H7 (cell line): ENCODE data around the gene CDK8. TPM values are rescaled to one million over a fixed set of nuclear protein-coding genes. Genes with fewer than 3 reads are reported as not detected.
"Not testable (repeated sequence)": the region's sequence is repeated elsewhere in the genome, so short reads cannot be mapped to it uniquely, and the experiment has no call there.

ENCODE experiments used
- DNase-seq: peaks from one replicate; pipeline ENCODE4 v3.0.0; 2012
- H3K27me3 ChIP-seq: 2 replicates; pipeline ENCODE4 v1.6.0; 2011; ENCODE audit warnings: mild to moderate bottlenecking, low read length; ENCODE audit not compliant: control insufficient read depth, insufficient read depth
- H3K36me3 ChIP-seq: replicated peaks from 2 replicates; pipeline ENCODE4 v1.5.1; 2011; ENCODE audit warnings: low read length; ENCODE audit not compliant: control insufficient read depth, insufficient read depth
- H3K4me3 ChIP-seq: 2 replicates; pipeline ENCODE4 v1.5.1; 2011; ENCODE audit warnings: low read depth, mild to moderate bottlenecking, control low read depth, low read length, moderate library complexity; ENCODE audit not compliant: insufficient read depth
- total RNA-seq: library from RNA; depleted of rRNA; stranded (reverse); fragments of >200 nt; shearing (Covaris generic); gene quantifications from 2 replicates; pipeline ENCODE4 v1.2.3, GENCODE V29; 2014

The CDK8 gene
- total RNA-seq, 1 experiment from 2014 or later: 28.4 TPM

GRCh38 chr13:26229080-26229615 is 24.8 kb upstream of the CDK8 start:
- Histone ChIP-seq H3K36me3 (no peaks in the 10 kb centered on the region), H3K27me3 (no peaks in the 10 kb centered on the region), H3K4me3 (no peak overlapping the region)
- no peak for DNase-seq

GRCh38 chr13:26230703-26231102 is 23.2 kb upstream of the CDK8 start:
- no peaks in the 10 kb centered on the region for H3K27me3 ChIP-seq
- no peak for DNase-seq

DNA sequence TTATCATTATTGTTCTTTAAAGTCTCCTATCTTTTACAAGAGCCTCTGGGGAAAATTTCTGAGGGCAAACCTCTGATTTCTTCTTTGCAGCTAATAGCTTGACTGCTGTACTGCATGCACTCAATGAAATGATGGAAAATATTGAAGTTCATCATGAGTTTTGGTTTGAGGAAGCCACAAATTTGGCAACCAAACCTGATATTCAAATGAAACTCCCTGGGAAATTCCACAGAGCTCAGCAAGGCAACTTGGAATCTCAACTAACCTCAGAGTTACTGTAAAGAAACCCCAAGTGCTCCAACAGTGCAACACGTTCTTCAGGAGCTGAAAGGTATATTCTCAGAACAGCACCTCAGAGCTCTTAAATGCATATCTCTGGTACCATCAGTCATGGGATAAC is 17.6 kb upstream of the CDK8 start:
- no peaks in the 10 kb centered on the region for H3K36me3 ChIP-seq
- H3K27me3 ChIP-seq: no peaks in the 10 kb centered on the region
- no peak for DNase-seq
- H3K4me3 ChIP-seq: no peak overlapping the region

More at GRCh38 chr13:26230703-26231102, 23.2 kb upstream of the CDK8 start:
- Histone ChIP-seq H3K4me3 (no peak overlapping the region), H3K36me3 (no peaks in the 10 kb centered on the region)

DNA sequence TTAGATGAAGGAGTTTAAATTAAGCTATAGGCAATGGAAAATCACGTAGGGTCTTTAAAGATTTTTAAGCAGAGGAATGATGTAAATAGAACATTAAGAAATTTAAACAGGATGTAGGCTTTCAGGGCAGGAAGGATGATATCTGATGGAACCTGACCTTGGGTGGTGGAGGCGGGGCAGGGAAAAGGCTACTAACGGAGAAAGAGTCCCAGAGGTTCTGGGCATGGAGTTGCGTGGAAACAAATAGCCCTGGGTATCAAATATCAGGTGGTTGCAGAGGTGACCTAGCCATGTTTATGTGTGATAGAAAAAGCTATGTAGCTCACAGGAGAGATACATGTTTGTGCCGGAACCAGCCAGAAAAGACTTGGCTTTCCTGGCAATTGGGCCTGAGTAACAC is 7.8 kb upstream of the CDK8 start:
- DNase-seq: no peak
- Histone ChIP-seq H3K27me3 (no peaks in the 10 kb centered on the region; the same call in 1 of the 2 replicates), H3K36me3 (no peaks in the 10 kb centered on the region), H3K4me3 (no peak overlapping the region)

- H3K36me3 ChIP-seq: no peaks in the 10 kb centered on the region
- H3K4me3 ChIP-seq: no peak overlapping the region
- no peak for DNase-seq
- H3K27me3 ChIP-seq: no peaks in the 10 kb centered on the region; the same call in 1 of the 2 replicates
These were observed 6.9 kb upstream of the CDK8 start for GRCh38 chr13:26247011-26247410.

- no peaks in the 10 kb centered on the region for H3K36me3 ChIP-seq
- no peak overlapping the region for H3K4me3 ChIP-seq
- no peak for DNase-seq
- no peaks in the 10 kb centered on the region; the same call in 1 of the 2 replicates for H3K27me3 ChIP-seq
These were observed 6.3 kb upstream of the CDK8 start for GRCh38 chr13:26247608-26248007.

DNA sequence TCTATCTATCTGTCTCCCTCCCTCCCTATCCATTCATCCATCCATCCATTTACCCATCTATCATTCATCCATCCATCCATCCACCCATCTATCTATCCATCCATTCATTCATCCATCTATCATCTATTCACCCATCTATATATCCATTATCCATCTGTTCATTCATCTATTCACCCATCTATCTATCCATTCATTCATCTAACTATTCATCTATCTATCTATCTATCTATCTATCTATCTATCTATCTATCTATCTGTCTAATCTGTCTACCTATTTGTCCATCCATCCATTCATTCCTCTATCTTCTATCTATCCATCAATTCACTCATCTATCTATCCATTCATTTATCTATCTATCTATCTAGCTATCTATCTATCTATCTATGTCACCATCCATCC is 4.4 kb upstream of the CDK8 start:
- H3K4me3 ChIP-seq: no peak overlapping the region
- H3K27me3 ChIP-seq: no peaks in the 10 kb centered on the region; the same call in 1 of the 2 replicates
- no peaks in the 10 kb centered on the region for H3K36me3 ChIP-seq
- no peak for DNase-seq

DNA sequence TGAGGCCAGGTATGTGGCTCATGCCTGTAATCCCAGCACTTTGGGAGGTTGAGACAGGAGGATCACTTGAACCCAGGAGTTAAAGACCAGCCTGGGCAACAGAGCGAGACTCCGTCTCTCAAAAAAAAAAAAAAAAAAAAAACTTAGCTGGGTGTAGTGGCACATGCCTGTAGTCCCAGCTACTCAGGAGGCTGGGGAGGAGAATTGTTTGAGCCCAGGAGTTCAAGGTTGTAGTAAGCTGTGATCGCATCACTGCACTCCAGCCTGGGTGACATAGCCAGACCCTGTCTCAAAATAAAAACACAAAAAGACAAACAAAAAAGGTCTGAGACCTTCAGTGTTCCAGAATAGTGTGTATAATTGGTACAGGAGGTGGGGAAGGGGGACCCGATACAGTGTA is 1.9 kb upstream of the CDK8 start:
- H3K36me3 ChIP-seq, H3K27me3 ChIP-seq, H3K4me3 ChIP-seq, DNase-seq: not testable (repeated sequence)

GRCh38 chr13:26253262-26253786 is 605 bp upstream of the CDK8 start:
- Histone ChIP-seq H3K36me3 (no peaks in the 10 kb centered on the region), H3K27me3 (no peaks in the 10 kb centered on the region; the same call in 1 of the 2 replicates), H3K4me3 (peak overlapping the region; percentile 86)
- DNase-seq: no peak

GRCh38 chr13:26254583-26255111 is 718 bp downstream of the CDK8 start:
- Histone ChIP-seq H3K36me3 (no peaks in the 10 kb centered on the region), H3K4me3 (peak overlapping the region; percentile 86), H3K27me3 (no peaks in the 10 kb centered on the region)
- DNase-seq: peak; percentile 71

- H3K36me3 ChIP-seq: no peaks in the 10 kb centered on the region
These were observed 1.2 kb downstream of the CDK8 start for GRCh38 chr13:26255115-26255514.

GRCh38 chr13:26255691-26256277 is 1.9 kb downstream of the CDK8 start:
- Histone ChIP-seq H3K4me3 (no peak overlapping the region; the same call in 1 of the 2 replicates), H3K27me3 (no peaks in the 10 kb centered on the region), H3K36me3 (no peaks in the 10 kb centered on the region)
- no peak for DNase-seq

More at GRCh38 chr13:26255115-26255514, 1.2 kb downstream of the CDK8 start:
- DNase-seq: no peak
- no peaks in the 10 kb centered on the region for H3K27me3 ChIP-seq
- peak overlapping the region; percentile 86 for H3K4me3 ChIP-seq

- no peak for DNase-seq
- no peaks in the 10 kb centered on the region for H3K36me3 ChIP-seq
- H3K27me3 ChIP-seq: no peaks in the 10 kb centered on the region
- no peak overlapping the region for H3K4me3 ChIP-seq
These were observed 3.1 kb downstream of the CDK8 start for GRCh38 chr13:26257049-26257448.

DNA sequence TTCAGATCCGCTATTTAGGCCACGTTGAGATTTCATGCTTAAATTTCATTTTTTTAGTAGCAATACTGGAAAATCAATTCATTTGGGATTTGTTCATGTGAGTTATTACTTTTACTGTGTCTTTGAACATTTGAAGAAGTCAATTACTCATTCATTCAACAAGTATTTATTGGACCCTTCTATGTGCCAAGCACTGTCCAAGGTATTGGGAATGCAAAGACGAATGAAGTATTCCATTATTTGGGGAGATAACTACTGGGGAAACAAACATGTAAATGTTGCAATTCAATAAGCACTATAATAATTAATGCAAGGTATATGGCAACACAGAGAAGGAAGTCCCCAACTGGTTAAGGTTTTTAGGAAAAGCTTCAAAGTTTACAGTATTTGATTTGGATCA is 5.7 kb downstream of the CDK8 start:
- H3K27me3 ChIP-seq: no peaks in the 10 kb centered on the region
- no peak overlapping the region for H3K4me3 ChIP-seq
- H3K36me3 ChIP-seq: no peaks in the 10 kb centered on the region
- DNase-seq: no peak

DNA sequence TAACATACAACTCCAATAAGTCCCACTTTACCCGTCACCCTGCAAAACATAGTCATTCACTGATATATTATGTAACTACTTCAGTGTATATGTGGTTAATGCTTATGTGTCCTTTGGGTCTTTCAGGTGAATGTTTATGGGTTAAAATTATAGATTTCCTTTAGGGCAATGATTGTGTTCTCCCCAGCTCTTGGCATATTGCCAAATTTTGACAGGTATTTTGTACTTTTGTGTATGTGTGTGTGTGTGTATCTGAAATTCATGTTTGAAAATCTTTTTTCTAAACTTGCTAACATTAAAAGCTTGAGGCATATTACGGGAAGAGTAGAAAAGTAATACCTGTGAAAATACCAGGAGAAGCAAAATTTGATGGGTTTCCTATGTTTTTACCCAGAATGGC is 8.2 kb downstream of the CDK8 start:
- H3K4me3 ChIP-seq: no peak overlapping the region
- no peak for DNase-seq

More for the DNA sequence above, 8.2 kb downstream of the CDK8 start:
- no peaks in the 10 kb centered on the region for H3K36me3 ChIP-seq
- H3K27me3 ChIP-seq: no peaks in the 10 kb centered on the region
